D721Med (cell line): ENCODE results near the gene PLA2G15.

Experiments used
- DNase-seq: peaks from one replicate; pipeline ENCODE4 v3.0.0; 2011; ENCODE audit warnings: low spot score; ENCODE audit not compliant: insufficient read length
- FAIRE-seq: peaks from 2 replicates; lab custom pipeline; 2011; peaks lifted over from hg19 to GRCh38; lab: Jason Lieb, UNC
- CTCF ChIP-seq: IDR thresholded peaks from 2 replicates; pipeline ENCODE4 v1.5.1; 2012; ENCODE audit warnings: mild to moderate bottlenecking, control low read depth; ENCODE audit not compliant: insufficient read depth; ENCODE audit errors: missing control alignments

Gene PLA2G15

GRCh38 chr16:68227850-68228553 is 17.2 kb upstream of the PLA2G15 start:
- no peak for TF ChIP-seq CTCF
- FAIRE-seq (no peak), DNase-seq (no peak)

GRCh38 chr16:68228652-68229051 is 16.5 kb upstream of the PLA2G15 start:
- no peak for DNase-seq
- no peak for FAIRE-seq
- no peak for TF ChIP-seq CTCF

GRCh38 chr16:68229431-68230175 is 15.6 kb upstream of the PLA2G15 start:
- TF ChIP-seq CTCF: peak; percentile 85
- FAIRE-seq (no peak), DNase-seq (no peak)

GRCh38 chr16:68230176-68230571 is 15.0 kb upstream of the PLA2G15 start:
- DNase-seq (no peak), FAIRE-seq (no peak)
- no peak for TF ChIP-seq CTCF

GRCh38 chr16:68230956-68231355 is 14.2 kb upstream of the PLA2G15 start:
- DNase-seq: no peak
- TF ChIP-seq CTCF: no peak

GRCh38 chr16:68231384-68232136 is 13.6 kb upstream of the PLA2G15 start:
- TF ChIP-seq CTCF: no peak
- DNase-seq (no peak), FAIRE-seq (no peak)

More at GRCh38 chr16:68230956-68231355, 14.2 kb upstream of the PLA2G15 start:
- FAIRE-seq: no peak
